ENCODE measurements around the gene SPIRE1. TPM values are rescaled to one million over a fixed set of nuclear protein-coding genes. Genes with fewer than 3 reads are reported as not detected.

SPIRE1 gene
- total RNA-seq, 1 experiment from 2014 or later = 16.6 TPM

GRCh38 chr18:12621742-12622306 is 36.1 kb downstream of the SPIRE1 start:
- Histone ChIP-seq H3K79me2 (ENCODE audit: insufficient read depth, low read length) (no peaks in the 10 kb centered on the region), H4K8ac (replicated peaks; ENCODE audit: insufficient read length, low read depth, low read length) (no peak overlapping the region), H3K79me1 (ENCODE audit: insufficient read depth, low read depth, low read length, poor library complexity, severe bottlenecking) (no peaks in the 10 kb centered on the region), H3K56ac (ENCODE audit: insufficient read length, low read depth, low read length) (no peak overlapping the region), H2AK5ac (ENCODE audit: insufficient read length, low read length) (no peak overlapping the region), H3K4me2 (ENCODE audit: insufficient read depth, insufficient read length, low read length) (no peak overlapping the region), H3K27me3 (ENCODE audit: insufficient read depth, low read length) (no peaks in the 10 kb centered on the region), H2BK20ac (ENCODE audit: low read depth, low read length, poor library complexity, severe bottlenecking) (no peak overlapping the region), H3K4me1 (ENCODE audit: insufficient read depth, low read length) (no peaks in the 10 kb centered on the region), H3K9ac (ENCODE audit: extremely low read depth, insufficient read length, low read length) (no peak overlapping the region), H2AFZ (ENCODE audit: low read length) (no peak overlapping the region), H4K91ac (ENCODE audit: insufficient read length, low read depth, low read length) (no peak overlapping the region), H3K27ac (ENCODE audit: insufficient read length, low read depth, low read length) (no peak overlapping the region), H3K23me2 (ENCODE audit: insufficient read length, low read depth, low read length, poor library complexity, severe bottlenecking) (no peaks in the 10 kb centered on the region), H2BK12ac (ENCODE audit: insufficient read length, low read depth, low read length) (no peak overlapping the region), H3K14ac (ENCODE audit: insufficient read depth, low read length) (no peak overlapping the region), H2BK15ac (ENCODE audit: low read depth, low read length) (no peak overlapping the region), H3K23ac (ENCODE audit: insufficient read length, low read depth, low read length) (no peak overlapping the region), H3K9me3 (ENCODE audit: control insufficient read depth, low read depth, low read length) (no peaks in the 10 kb centered on the region), H4K5ac (ENCODE audit: insufficient read length, low read depth, low read length) (no peak overlapping the region), H4K20me1 (ENCODE audit: control insufficient read depth, insufficient read depth, insufficient read length) (no peaks in the 10 kb centered on the region), H2BK5ac (ENCODE audit: insufficient read length, low read length) (no peak overlapping the region), H3K4ac (ENCODE audit: low read depth, low read length) (no peak overlapping the region), H3T11ph (ENCODE audit: low read length) (no peak overlapping the region), H2BK120ac (ENCODE audit: low read depth, low read length, poor library complexity, severe bottlenecking) (no peak overlapping the region), H3K18ac (ENCODE audit: insufficient read length, low read depth, low read length) (no peak overlapping the region)
- no peaks in the 10 kb centered on the region for H3K4me1 Mint-ChIP-seq
- no peaks in the 10 kb centered on the region; a peak in 1 of 5 replicates for H3K9me3 Mint-ChIP-seq
- no peak for TF ChIP-seq CTCF (conservative IDR thresholded peaks at IDR 0.05)
- no peak for DNase-seq
- no peak overlapping the region for H3K27ac Mint-ChIP-seq
- WGBS (ENCODE audit: extremely low coverage, insufficient read length, low lambda C conversion rate) = no CpG with 5 or more reads among the region's 5 CpGs
- peaks cover 0 to 2% (median 0%) of the 10 kb centered on the region in 3 experiments; a peak in 1 of 7 replicates for H3K36me3 Mint-ChIP-seq (ENCODE audit: insufficient read depth in 1 of 3, low read depth in 3 of 3)
- no peak overlapping the region for H3K4me3 Mint-ChIP-seq
- H3K27me3 Mint-ChIP-seq (ENCODE audit: low read depth) = no peaks in the 10 kb centered on the region

Data from H9 (cell line).